Endothelial cell of umbilical vein (primary cell): ENCODE data around the gene SUPT3H. TPM values are rescaled to one million over a fixed set of nuclear protein-coding genes. Genes with fewer than 3 reads are reported as not detected.

ENCODE experiments used
- BruUV-seq: library from RNA; stranded (reverse); fragments of 400-500 nt; replicated peaks from 2 replicates; lab custom pipeline; 2021; lab: Mats Ljungman, UMichigan
- CTCF ChIA-PET: fragments of 300-600, 350-600 bp; sonication (Branson Sonifier 250); formaldehyde crosslinking; loops from one replicate; lab custom pipeline; 2021; ENCODE audit warnings: antibody characterized with exemption, inconsistent platforms; lab: Charles Lee
- POLR2A ChIA-PET: fragments of 300-600, 350-600 bp; sonication (Branson Sonifier 250); formaldehyde crosslinking; loops from one replicate; lab custom pipeline; 2021; ENCODE audit warnings: antibody characterized with exemption, inconsistent platforms; lab: Charles Lee
- DNase-seq: peaks from one replicate; pipeline ENCODE4 v3.0.0-alpha.2; 2011; ENCODE audit warnings: low read depth, low spot score
- FAIRE-seq: peaks from 2 replicates; lab custom pipeline; 2011; peaks lifted over from hg19 to GRCh38; lab: Jason Lieb, UNC
- H2AFZ ChIP-seq: 2 replicates; pipeline ENCODE4 v1.6.0; 2012; ENCODE audit warnings: low read depth, low read length, control low read depth, inconsistent platforms
- H3K27ac ChIP-seq: 2 replicates; pipeline ENCODE4 v1.5.1; 2011; ENCODE audit warnings: low read depth, mild to moderate bottlenecking, control low read depth, low read length, moderate library complexity; ENCODE audit not compliant: insufficient read depth
- H3K27me3 ChIP-seq, 2 experiments: 2 replicates each; pipeline versions ENCODE4 v1.6.0 to v1.6.1; 2011; ENCODE audit warnings: low read length in 2 of 2, mixed read lengths in 1 of 2; ENCODE audit not compliant: control insufficient read depth in 2 of 2, insufficient read depth in 2 of 2
- H3K36me3 ChIP-seq, 2 experiments: 2 replicates in 1 of 2; 3 replicates in 1 of 2; pipeline ENCODE4 v1.5.1; 2011; ENCODE audit warnings: low read length in 2 of 2, mild to moderate bottlenecking in 1 of 2, moderate library complexity in 1 of 2; ENCODE audit not compliant: control insufficient read depth in 2 of 2, insufficient read depth in 2 of 2; ENCODE audit errors: extremely low read depth in 1 of 2
- H3K4me1 ChIP-seq: 3 replicates; pipeline ENCODE4 v1.5.1; 2011; ENCODE audit warnings: mild to moderate bottlenecking, low read length; ENCODE audit not compliant: control insufficient read depth, insufficient read depth; ENCODE audit errors: extremely low read depth
- H3K4me2 ChIP-seq: 2 replicates; pipeline ENCODE4 v1.6.1; 2011; ENCODE audit warnings: low read length, control low read depth, mixed read lengths; ENCODE audit not compliant: insufficient read depth
- H3K4me3 ChIP-seq, 3 experiments: fragments of 200-600 bp in 1 of 3; sonication (generic), shearing (Covaris generic) in 1 of 3; replicated peaks in 1 of 3; 2 replicates each; pipeline ENCODE4 v1.5.1; 2011 to 2016; ENCODE audit warnings: control low read depth in 3 of 3, low read length in 3 of 3, mild to moderate bottlenecking in 2 of 3, inconsistent platforms in 1 of 3, low read depth in 1 of 3, moderate library complexity in 1 of 3; ENCODE audit not compliant: insufficient read depth in 1 of 3
- H3K79me2 ChIP-seq: 2 replicates; pipeline ENCODE4 v1.6.0; 2012; ENCODE audit warnings: low read length, inconsistent platforms; ENCODE audit not compliant: control insufficient read depth, insufficient read depth
- H3K9ac ChIP-seq: replicated peaks from 2 replicates; pipeline ENCODE3; 2011; ENCODE audit warnings: low read length, control low read depth; ENCODE audit not compliant: insufficient read depth; ENCODE audit errors: extremely low read depth
- H3K9me1 ChIP-seq: replicated peaks from 3 replicates; pipeline ENCODE4 v1.6.0; 2011; ENCODE audit warnings: mild to moderate bottlenecking, low read length; ENCODE audit not compliant: control insufficient read depth, insufficient read depth; ENCODE audit errors: extremely low read depth
- H3K9me3 ChIP-seq: replicated peaks from 2 replicates; pipeline ENCODE4 v1.5.1; 2012; ENCODE audit warnings: low read length, inconsistent platforms; ENCODE audit not compliant: control insufficient read depth, insufficient read depth
- H4K20me1 ChIP-seq: replicated peaks from 2 replicates; pipeline ENCODE3; 2011; ENCODE audit warnings: mild to moderate bottlenecking, low read length; ENCODE audit not compliant: control insufficient read depth, insufficient read depth; ENCODE audit errors: extremely low read depth
- EZH2 ChIP-seq: IDR thresholded peaks from 2 replicates; pipeline ENCODE4 v1.6.1; 2012; ENCODE audit warnings: borderline replicate concordance, low read depth, mild to moderate bottlenecking, moderate library complexity, low read length, inconsistent platforms; ENCODE audit not compliant: severe bottlenecking
- FOS ChIP-seq: IDR thresholded peaks from 2 replicates; pipeline ENCODE4 v1.6.1; 2011; ENCODE audit warnings: mild to moderate bottlenecking, low read length, moderate library complexity, borderline replicate concordance; ENCODE audit not compliant: insufficient read depth
- GATA2 ChIP-seq: IDR thresholded peaks from 2 replicates; pipeline ENCODE4 v1.7.0; 2011; ENCODE audit warnings: low read depth, mild to moderate bottlenecking, moderate library complexity, mixed read lengths, low read length; ENCODE audit not compliant: insufficient read length, insufficient read depth
- JUN ChIP-seq: IDR thresholded peaks from 2 replicates; pipeline ENCODE4 v1.6.1; 2011; ENCODE audit warnings: borderline replicate concordance, low read depth; ENCODE audit not compliant: insufficient read length, insufficient read depth
- MAX ChIP-seq: IDR thresholded peaks from 2 replicates; pipeline ENCODE4 v1.6.1; 2011; ENCODE audit not compliant: insufficient read depth, insufficient read length
- MYC ChIP-seq: IDR thresholded peaks from one replicate; pipeline ENCODE4 v1.6.1; 2011; ENCODE audit warnings: mild to moderate bottlenecking, low read depth, low read length
- POLR2A ChIP-seq: IDR thresholded peaks from 2 replicates; pipeline ENCODE4 v1.6.1; 2012; ENCODE audit warnings: low read depth, mild to moderate bottlenecking, control low read depth, low read length
- POLR2AphosphoS5 ChIP-seq: IDR thresholded peaks from 2 replicates; pipeline ENCODE4 v1.6.1; 2012; ENCODE audit warnings: low read depth, mild to moderate bottlenecking, control low read depth, low read length, moderate library complexity; ENCODE audit not compliant: insufficient read depth
- dilution Hi-C: fragments of 300-500 bp; cut with MboI; formaldehyde crosslinking; loops from one replicate; pipeline ENCODE4 v1.15.0; 2019; ENCODE audit warnings: low sequenced_read_pairs; ENCODE audit not compliant: extremely low pct_ligation_motif_present
- intact Hi-C: fragments of 100-400 bp; cut with micrococcal nuclease; formaldehyde crosslinking; loops from one replicate; pipeline ENCODE4 v1.10.0; 2022
- polyA plus RNA-seq, 4 experiments: library from polyadenylated mRNA; depleted of rRNA in 3 of 4; stranded (reverse) in 3 of 4; unstranded in 1 of 4; fragments of >200 nt; gene quantifications; 2 replicates each; pipeline versions ENCODE4 v1.2.1 to v1.2.3, GENCODE V29; 2011 to 2012; ENCODE audit warnings: missing spikeins in 1 of 4
- total RNA-seq: library from RNA; stranded (reverse); gene quantifications from 2 replicates; pipeline ENCODE4 v1.2.3, GENCODE V29; 2021
- TF ChIP-seq, protein P1 (sequence below), 2 donors: IDR thresholded peaks; 1 replicate in 1 of 2; 2 replicates in 1 of 2; pipeline ENCODE4 v1.5.1; 2011; ENCODE audit warnings: low read length in 2 of 2, mild to moderate bottlenecking in 2 of 2, moderate library complexity in 2 of 2, control low read depth in 1 of 2, inconsistent platforms in 1 of 2, low read depth in 1 of 2; ENCODE audit not compliant: insufficient read depth in 1 of 2; ENCODE audit errors: extremely low read depth in 1 of 2

SUPT3H gene
- total and polyA plus RNA-seq, 2 donors (not counting 3 experiments of a cell fraction or from before 2014, with no cell fraction given), result 8.3 to 9.8 TPM

DNA sequence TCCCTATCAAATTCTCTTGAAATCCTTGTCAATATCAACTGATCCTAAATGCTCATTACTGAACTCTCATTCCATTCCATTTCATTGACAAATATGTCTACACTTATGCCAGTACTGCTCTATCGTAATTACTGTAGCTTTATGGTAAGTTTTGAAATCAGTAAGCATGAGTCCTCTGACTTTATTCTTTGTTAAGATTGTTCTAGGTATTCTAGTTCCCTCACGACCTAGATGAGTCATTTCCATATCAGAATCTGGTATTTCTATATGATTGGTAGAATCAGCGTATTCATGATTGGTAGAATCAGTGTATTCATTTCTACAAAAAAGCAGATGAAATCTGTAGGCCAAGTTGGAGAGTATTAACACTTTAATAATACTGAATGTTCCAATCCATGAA lies 368.2 kb downstream of the SUPT3H start:
- Histone ChIP-seq H3K9me1 (no peaks in the 10 kb centered on the region), H3K9me3 (no peaks in the 10 kb centered on the region), H3K9ac (no peak overlapping the region), H3K4me1 (no peaks in the 10 kb centered on the region), H3K36me3 (no peaks in the 10 kb centered on the region), H3K27ac (no peak overlapping the region), H3K4me3 (no peak overlapping the region), H2AFZ (no peak overlapping the region), H3K27me3 (no peaks in the 10 kb centered on the region), H4K20me1 (no peaks in the 10 kb centered on the region), H3K79me2 (no peaks in the 10 kb centered on the region), H3K4me2 (no peak overlapping the region)
- dilution Hi-C loops (no loop called here), intact Hi-C loops (no loop called here)
- no TSS peak for BruUV-seq
- DNase-seq (no peak), FAIRE-seq (no peak)
- ChIA-PET CTCF (no interaction called here), POLR2A (no interaction called here)
- no peak for TF ChIP-seq FOS
- TF ChIP-seq POLR2AphosphoS5, result no peak
- TF ChIP-seq MYC, result no peak
- TF ChIP-seq, protein P1, sequence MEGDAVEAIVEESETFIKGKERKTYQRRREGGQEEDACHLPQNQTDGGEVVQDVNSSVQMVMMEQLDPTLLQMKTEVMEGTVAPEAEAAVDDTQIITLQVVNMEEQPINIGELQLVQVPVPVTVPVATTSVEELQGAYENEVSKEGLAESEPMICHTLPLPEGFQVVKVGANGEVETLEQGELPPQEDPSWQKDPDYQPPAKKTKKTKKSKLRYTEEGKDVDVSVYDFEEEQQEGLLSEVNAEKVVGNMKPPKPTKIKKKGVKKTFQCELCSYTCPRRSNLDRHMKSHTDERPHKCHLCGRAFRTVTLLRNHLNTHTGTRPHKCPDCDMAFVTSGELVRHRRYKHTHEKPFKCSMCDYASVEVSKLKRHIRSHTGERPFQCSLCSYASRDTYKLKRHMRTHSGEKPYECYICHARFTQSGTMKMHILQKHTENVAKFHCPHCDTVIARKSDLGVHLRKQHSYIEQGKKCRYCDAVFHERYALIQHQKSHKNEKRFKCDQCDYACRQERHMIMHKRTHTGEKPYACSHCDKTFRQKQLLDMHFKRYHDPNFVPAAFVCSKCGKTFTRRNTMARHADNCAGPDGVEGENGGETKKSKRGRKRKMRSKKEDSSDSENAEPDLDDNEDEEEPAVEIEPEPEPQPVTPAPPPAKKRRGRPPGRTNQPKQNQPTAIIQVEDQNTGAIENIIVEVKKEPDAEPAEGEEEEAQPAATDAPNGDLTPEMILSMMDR (IDR thresholded peaks at IDR 0.05; ENCODE audit: extremely low read depth in 1 of 2, insufficient read depth in 1 of 2, low read depth in 1 of 2, low read length in 2 of 2), result no peak
- TF ChIP-seq EZH2, result no peak
- TF ChIP-seq JUN, result no peak
- TF ChIP-seq GATA2, result no peak
- no peak for TF ChIP-seq POLR2A
- TF ChIP-seq MAX, result no peak
